GM12878 (cell line): Measurements from ENCODE around the gene ZNF234. TPM values are rescaled to one million over a fixed set of nuclear protein-coding genes. Genes with fewer than 3 reads are reported as not detected.

Source experiments
- ATAC-seq: fragments of 200-7000 bp; cut with Tn5 transposase; 3 replicates; pipeline ENCODE4 v1.9.1; 2020; ENCODE audit warnings: mild to moderate bottlenecking, moderate library complexity
- BruUV-seq: library from RNA; stranded (reverse); fragments of 400-500 nt; replicated peaks from 2 replicates; lab custom pipeline; 2021; lab: Mats Ljungman, UMichigan
- CTCF ChIA-PET: fragments of 300-600 bp; sonication (Branson Sonifier 250); formaldehyde crosslinking; extraction: SDS; loops from one replicate; lab custom pipeline; 2021; ENCODE audit warnings: inconsistent platforms; lab: Yijun Ruan, JAX
- POLR2A ChIA-PET: fragments of 350-600 bp; formaldehyde crosslinking; extraction: SDS; loops from one replicate; lab custom pipeline; 2021; ENCODE audit warnings: inconsistent platforms; lab: Charles Lee
- RAD21 ChIA-PET: fragments of 300-600 bp; sonication (Branson Sonifier 250); formaldehyde crosslinking; loops from one replicate; lab custom pipeline; 2023; ENCODE audit warnings: antibody characterized with exemption; ENCODE audit not compliant: unreplicated experiment; lab: Charles Lee
- SMC1A ChIA-PET: fragments of 300-600 bp; sonication (Branson Sonifier 250); formaldehyde crosslinking; loops from one replicate; lab custom pipeline; 2023; ENCODE audit not compliant: unreplicated experiment, uncharacterized antibody; lab: Charles Lee
- DNase-seq: peaks from one replicate; pipeline ENCODE4 v3.0.0-alpha.2; 2011; ENCODE audit warnings: low read depth, low spot score
- FAIRE-seq: peaks from 3 replicates; lab custom pipeline; 2011; peaks lifted over from hg19 to GRCh38; lab: Jason Lieb, UNC
- H2AFZ ChIP-seq: 2 replicates; pipeline ENCODE4 v1.6.0; 2011; ENCODE audit warnings: low read depth, low read length, control low read depth; ENCODE audit not compliant: control insufficient read depth
- H3K27ac ChIP-seq: 2 replicates; pipeline ENCODE4 v1.5.1; 2011; ENCODE audit warnings: control low read depth; ENCODE audit not compliant: control insufficient read depth, insufficient read depth
- H3K27me3 ChIP-seq, 2 experiments: replicated peaks in 1 of 2; 2 replicates each; pipeline versions ENCODE4 v1.6.0 to v1.6.1; 2011; ENCODE audit warnings: low read length in 1 of 2; ENCODE audit not compliant: control insufficient read depth in 2 of 2, insufficient read depth in 2 of 2
- H3K36me3 ChIP-seq, 2 experiments: 2 replicates each; pipeline ENCODE4 v1.5.1; 2011; ENCODE audit warnings: low read length in 1 of 2; ENCODE audit not compliant: control insufficient read depth in 2 of 2, insufficient read depth in 2 of 2
- H3K4me1 ChIP-seq: 2 replicates; pipeline ENCODE4 v1.6.1; 2011; ENCODE audit warnings: mild to moderate bottlenecking, low read length, moderate library complexity, mixed read lengths; ENCODE audit not compliant: control insufficient read depth, insufficient read depth
- H3K4me2 ChIP-seq: 2 replicates; pipeline ENCODE4 v1.6.0; 2011; ENCODE audit warnings: control low read depth; ENCODE audit not compliant: control insufficient read depth, insufficient read depth
- H3K4me3 ChIP-seq: fragments of 200-600 bp; sonication (generic); 2 replicates; pipeline ENCODE4 v1.5.1; 2016
- H3K79me2 ChIP-seq: 2 replicates; pipeline ENCODE4 v1.6.0; 2011; ENCODE audit warnings: low read length; ENCODE audit not compliant: control insufficient read depth, insufficient read depth
- H3K9ac ChIP-seq: 2 replicates; pipeline ENCODE4 v1.8.0; 2011; ENCODE audit warnings: low read length, control low read depth, mixed read lengths; ENCODE audit not compliant: control insufficient read depth, insufficient read depth
- H3K9me3 ChIP-seq: replicated peaks from 3 replicates; pipeline ENCODE4 v1.5.1; 2011; ENCODE audit warnings: mild to moderate bottlenecking, low read length; ENCODE audit not compliant: control insufficient read depth, insufficient read depth
- H4K20me1 ChIP-seq: 2 replicates; pipeline ENCODE4 v1.6.0; 2011; ENCODE audit not compliant: control insufficient read depth, insufficient read depth
- BMI1 ChIP-seq: fragments of 450-650 bp; IDR thresholded peaks from 2 replicates; pipeline ENCODE4 v1.6.1; 2016; ENCODE audit warnings: mild to moderate bottlenecking, moderate library complexity, borderline replicate concordance
- CEBPB ChIP-seq, 2 experiments: fragments of 150-350 bp in 1 of 2; IDR thresholded peaks; 2 replicates each; pipeline ENCODE4 v1.6.1; 2012 to 2014; ENCODE audit warnings: low read depth in 2 of 2, low read length in 2 of 2, borderline replicate concordance in 1 of 2, inconsistent platforms in 1 of 2
- LARP7 ChIP-seq: fragments of 450-650 bp; IDR thresholded peaks from 2 replicates; pipeline ENCODE4 v1.6.1; 2017; ENCODE audit warnings: mild to moderate bottlenecking
- MYB ChIP-seq: fragments of 150-350 bp; IDR thresholded peaks from 2 replicates; pipeline ENCODE4 v1.6.1; 2014; ENCODE audit warnings: mild to moderate bottlenecking, low read depth, low read length, borderline replicate concordance
- NFYA ChIP-seq: IDR thresholded peaks from 2 replicates; pipeline ENCODE4 v1.6.1; 2011; ENCODE audit warnings: low read depth, mild to moderate bottlenecking, low read length, improper control_type of control experiment, borderline replicate concordance
- NR2C1 ChIP-seq: fragments of 450-650 bp; IDR thresholded peaks from 2 replicates; pipeline ENCODE4 v1.6.1; 2017; ENCODE audit warnings: antibody characterized with exemption, mild to moderate bottlenecking, moderate library complexity
- POLR2AphosphoS5 ChIP-seq: IDR thresholded peaks from 2 replicates; pipeline ENCODE4 v1.6.1; 2011; ENCODE audit warnings: mild to moderate bottlenecking, low read length, inconsistent platforms
- RAD51 ChIP-seq: fragments of 450-650 bp; IDR thresholded peaks from 2 replicates; pipeline ENCODE4 v1.6.1; 2016; ENCODE audit warnings: moderate library complexity, mild to moderate bottlenecking, inconsistent platforms
- RB1 ChIP-seq: fragments of 450-650 bp; formaldehyde crosslinking; IDR thresholded peaks from 2 replicates; pipeline ENCODE4 v1.6.1; 2017; ENCODE audit warnings: mild to moderate bottlenecking, borderline replicate concordance
- TCF3 ChIP-seq: IDR thresholded peaks from 2 replicates; pipeline ENCODE4 v1.6.1; 2012; ENCODE audit warnings: low read depth, mild to moderate bottlenecking, low read length, borderline replicate concordance; ENCODE audit not compliant: insufficient read depth
- ZBED1 ChIP-seq: IDR thresholded peaks from 2 replicates; pipeline ENCODE4 v1.6.1; 2016; ENCODE audit warnings: borderline replicate concordance
- in situ Hi-C: fragments of 300-500 bp; cut with MboI; formaldehyde crosslinking; loops from 9 replicates; pipeline ENCODE4 v1.14.3; 2018; ENCODE audit warnings: mixed read lengths
- intact Hi-C: fragments of 100-400 bp; cut with micrococcal nuclease; formaldehyde crosslinking; loops from one replicate; pipeline ENCODE4 v1.14.2; 2022; ENCODE audit not compliant: unreplicated experiment
- polyA plus RNA-seq, 11 experiments: library from polyadenylated mRNA; depleted of rRNA in 4 of 11; unstranded in 6 of 11; stranded (reverse) in 5 of 11; fragments of >200 nt; fragmentation: Nextera tagmentation in 4 of 11; fragmentation: Illumina TruSeq in 1 of 11; extraction: Ambion mirVana in 4 of 11; extraction: Trizol in 1 of 11; gene quantifications; 1 replicate in 1 of 11; 2 replicates in 10 of 11; pipeline versions ENCODE4 v1.2.1 to v1.2.3, GENCODE V29; 2011 to 2016; ENCODE audit warnings: inconsistent platforms in 2 of 11, missing spikeins in 2 of 11, low read depth in 1 of 11
- total RNA-seq, 4 experiments: library from RNA; depleted of rRNA in 3 of 4; stranded (reverse); fragments of >200 nt in 3 of 4; fragmentation: Illumina TruSeq in 1 of 4; extraction: Trizol in 1 of 4; gene quantifications; 2 replicates each; pipeline versions ENCODE4 v1.2.1 to v1.2.3, GENCODE V29; 2013 to 2021
- TF ChIP-seq, protein P1 (sequence below): fragments of 450-650 bp; formaldehyde crosslinking; IDR thresholded peaks from 2 replicates; pipeline ENCODE4 v1.4.0; 2020; ENCODE audit warnings: mild to moderate bottlenecking, moderate library complexity
- TF ChIP-seq, protein P2 (sequence below): fragments of 450-650 bp; IDR thresholded peaks from 2 replicates; pipeline ENCODE4 v1.6.1; 2018; ENCODE audit warnings: mild to moderate bottlenecking, low read depth, moderate library complexity; ENCODE audit not compliant: partially characterized antibody

Gene ZNF234
- total and polyA plus RNA-seq, 10 of the 15 experiments (the other 5 are each of a cell fraction or from before 2014, with no cell fraction given) = 2.7 to 10.5 (median 5.2) TPM

DNA sequence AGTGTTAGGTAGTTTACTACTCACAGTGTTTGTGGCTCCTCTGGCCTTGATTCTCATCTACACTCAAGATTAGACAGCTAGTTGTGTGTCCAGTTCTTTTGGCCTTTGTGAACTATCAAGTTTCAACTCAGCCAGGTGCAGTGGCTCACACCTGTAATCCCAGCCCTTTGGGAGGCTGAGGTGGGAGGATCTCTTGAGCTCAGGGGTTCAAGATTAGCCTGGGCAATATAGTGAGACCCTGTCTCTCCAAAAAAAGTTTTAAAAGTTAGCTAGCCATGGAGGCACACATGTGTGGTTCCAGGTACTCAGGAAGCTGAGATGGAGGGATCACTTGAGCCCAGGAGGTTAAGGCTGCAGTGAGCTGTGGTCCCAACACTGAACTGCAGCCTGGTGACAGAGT, 39.6 kb downstream of the ZNF234 start:
- POLR2A ChIA-PET = no interaction called here
- DNase-seq = no peak
- SMC1A ChIA-PET = no interaction called here
- no peaks in the 10 kb centered on the region for H3K4me1 ChIP-seq
- no peak for FAIRE-seq
- BruUV-seq = no TSS peak
- H4K20me1 ChIP-seq = no peaks in the 10 kb centered on the region
- H3K27ac ChIP-seq = no peak overlapping the region
- CTCF ChIA-PET = interaction anchor here (1.3 kb wide), 1 partner anchor 11 kb away, joined by 3 read pairs; no protein-coding TSS in a partner anchor
- RAD21 ChIA-PET = interaction anchor here (1.0 kb wide), 1 partner anchor 39 kb away, joined by 4 read pairs; no protein-coding TSS in a partner anchor
- peaks cover 13% of the 10 kb centered on the region; the same call in 2 of the 3 replicates for H3K9me3 ChIP-seq
- intact Hi-C loops (no loop called here), in situ Hi-C loops (no loop called here)
- H3K9ac ChIP-seq = no peak overlapping the region
- no peaks in the 10 kb centered on the region for H3K27me3 ChIP-seq
- TF ChIP-seq NFYA (no peak), MYB (no peak), CEBPB (IDR thresholded peaks at IDR 0.05; ENCODE audit: borderline replicate concordance in 1 of 2, low read depth in 2 of 2, low read length in 2 of 2) (no peak), RAD51 (no peak), NR2C1 (no peak), ZBED1 (no peak), TCF3 (no peak), LARP7 (no peak), BMI1 (no peak), RB1 (no peak), POLR2AphosphoS5 (no peak)
- TF ChIP-seq, protein P1, sequence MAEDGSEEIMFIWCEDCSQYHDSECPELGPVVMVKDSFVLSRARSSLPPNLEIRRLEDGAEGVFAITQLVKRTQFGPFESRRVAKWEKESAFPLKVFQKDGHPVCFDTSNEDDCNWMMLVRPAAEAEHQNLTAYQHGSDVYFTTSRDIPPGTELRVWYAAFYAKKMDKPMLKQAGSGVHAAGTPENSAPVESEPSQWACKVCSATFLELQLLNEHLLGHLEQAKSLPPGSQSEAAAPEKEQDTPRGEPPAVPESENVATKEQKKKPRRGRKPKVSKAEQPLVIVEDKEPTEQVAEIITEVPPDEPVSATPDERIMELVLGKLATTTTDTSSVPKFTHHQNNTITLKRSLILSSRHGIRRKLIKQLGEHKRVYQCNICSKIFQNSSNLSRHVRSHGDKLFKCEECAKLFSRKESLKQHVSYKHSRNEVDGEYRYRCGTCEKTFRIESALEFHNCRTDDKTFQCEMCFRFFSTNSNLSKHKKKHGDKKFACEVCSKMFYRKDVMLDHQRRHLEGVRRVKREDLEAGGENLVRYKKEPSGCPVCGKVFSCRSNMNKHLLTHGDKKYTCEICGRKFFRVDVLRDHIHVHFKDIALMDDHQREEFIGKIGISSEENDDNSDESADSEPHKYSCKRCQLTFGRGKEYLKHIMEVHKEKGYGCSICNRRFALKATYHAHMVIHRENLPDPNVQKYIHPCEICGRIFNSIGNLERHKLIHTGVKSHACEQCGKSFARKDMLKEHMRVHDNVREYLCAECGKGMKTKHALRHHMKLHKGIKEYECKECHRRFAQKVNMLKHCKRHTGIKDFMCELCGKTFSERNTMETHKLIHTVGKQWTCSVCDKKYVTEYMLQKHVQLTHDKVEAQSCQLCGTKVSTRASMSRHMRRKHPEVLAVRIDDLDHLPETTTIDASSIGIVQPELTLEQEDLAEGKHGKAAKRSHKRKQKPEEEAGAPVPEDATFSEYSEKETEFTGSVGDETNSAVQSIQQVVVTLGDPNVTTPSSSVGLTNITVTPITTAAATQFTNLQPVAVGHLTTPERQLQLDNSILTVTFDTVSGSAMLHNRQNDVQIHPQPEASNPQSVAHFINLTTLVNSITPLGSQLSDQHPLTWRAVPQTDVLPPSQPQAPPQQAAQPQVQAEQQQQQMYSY = no peak
- TF ChIP-seq, protein P2, sequence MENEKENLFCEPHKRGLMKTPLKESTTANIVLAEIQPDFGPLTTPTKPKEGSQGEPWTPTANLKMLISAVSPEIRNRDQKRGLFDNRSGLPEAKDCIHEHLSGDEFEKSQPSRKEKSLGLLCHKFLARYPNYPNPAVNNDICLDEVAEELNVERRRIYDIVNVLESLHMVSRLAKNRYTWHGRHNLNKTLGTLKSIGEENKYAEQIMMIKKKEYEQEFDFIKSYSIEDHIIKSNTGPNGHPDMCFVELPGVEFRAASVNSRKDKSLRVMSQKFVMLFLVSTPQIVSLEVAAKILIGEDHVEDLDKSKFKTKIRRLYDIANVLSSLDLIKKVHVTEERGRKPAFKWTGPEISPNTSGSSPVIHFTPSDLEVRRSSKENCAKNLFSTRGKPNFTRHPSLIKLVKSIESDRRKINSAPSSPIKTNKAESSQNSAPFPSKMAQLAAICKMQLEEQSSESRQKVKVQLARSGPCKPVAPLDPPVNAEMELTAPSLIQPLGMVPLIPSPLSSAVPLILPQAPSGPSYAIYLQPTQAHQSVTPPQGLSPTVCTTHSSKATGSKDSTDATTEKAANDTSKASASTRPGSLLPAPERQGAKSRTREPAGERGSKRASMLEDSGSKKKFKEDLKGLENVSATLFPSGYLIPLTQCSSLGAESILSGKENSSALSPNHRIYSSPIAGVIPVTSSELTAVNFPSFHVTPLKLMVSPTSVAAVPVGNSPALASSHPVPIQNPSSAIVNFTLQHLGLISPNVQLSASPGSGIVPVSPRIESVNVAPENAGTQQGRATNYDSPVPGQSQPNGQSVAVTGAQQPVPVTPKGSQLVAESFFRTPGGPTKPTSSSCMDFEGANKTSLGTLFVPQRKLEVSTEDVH = no peak
- H3K79me2 ChIP-seq = no peaks in the 10 kb centered on the region
- no peak overlapping the region for H2AFZ ChIP-seq
- no peak for ATAC-seq
- H3K4me3 ChIP-seq = no peak overlapping the region
- peaks cover 4 to 11% of the 10 kb centered on the region in 2 experiments for H3K36me3 ChIP-seq
- no peak overlapping the region for H3K4me2 ChIP-seq
